HG03095 (cell line): Measurements from ENCODE around the gene PRKG1.
"Not testable (repeated sequence)": the region's sequence is repeated elsewhere in the genome, so short reads cannot be mapped to it uniquely, and the experiment has no call there.

Experiments
- ATAC-seq: cut with Tn5 transposase; IDR thresholded peaks from one replicate; pipeline ENCODE4 v1.9.1; 2021; ENCODE audit warnings: moderate library complexity; ENCODE audit not compliant: unreplicated experiment

PRKG1 gene

DNA sequence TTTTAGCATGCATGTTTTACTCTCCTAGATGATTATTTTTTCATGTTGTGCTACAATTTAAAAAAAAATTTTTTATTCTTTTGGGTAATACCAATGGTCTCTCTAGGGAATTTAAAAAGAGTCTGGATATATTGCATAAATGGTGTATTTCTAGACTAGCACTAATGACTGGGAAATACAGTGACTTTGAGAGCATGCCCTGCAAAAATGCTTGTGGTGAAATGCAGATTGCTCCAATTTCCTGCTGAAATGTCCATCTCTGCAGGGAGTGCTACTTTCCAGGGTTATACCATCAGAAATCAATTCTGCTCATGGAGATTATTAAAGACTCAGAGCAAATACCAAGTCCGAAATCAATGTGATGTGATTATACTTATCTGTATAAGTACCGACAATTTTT, 186.1 kb downstream of the PRKG1 start:
- ATAC-seq = no peak

DNA sequence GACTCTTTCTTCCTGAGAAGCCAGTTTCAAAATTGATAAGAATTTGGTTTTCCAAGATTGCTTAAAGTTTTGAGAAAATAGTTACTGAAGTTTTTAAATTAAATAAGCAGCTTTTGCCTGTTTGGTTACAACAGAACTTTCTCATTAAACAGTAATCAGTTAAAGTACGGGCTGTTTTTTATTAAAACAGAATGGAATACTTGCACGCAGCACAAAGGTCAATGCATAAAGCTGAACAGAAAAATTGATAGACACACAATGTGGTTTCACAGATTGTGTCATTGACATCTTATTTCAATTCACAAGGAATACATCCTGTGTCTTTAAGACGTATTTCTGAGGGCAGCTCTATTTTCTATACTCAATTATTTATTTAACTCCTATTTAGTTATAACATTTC, 192.2 kb downstream of the PRKG1 start:
- ATAC-seq = no peak

GRCh38 chr10:51267980-51268570, 193.8 kb downstream of the PRKG1 start:
- ATAC-seq = not testable (repeated sequence)

- no peak for ATAC-seq
Observed at GRCh38 chr10:51269821-51270220, 195.5 kb downstream of the PRKG1 start.

GRCh38 chr10:51270936-51271530, 196.7 kb downstream of the PRKG1 start:
- no peak for ATAC-seq

DNA sequence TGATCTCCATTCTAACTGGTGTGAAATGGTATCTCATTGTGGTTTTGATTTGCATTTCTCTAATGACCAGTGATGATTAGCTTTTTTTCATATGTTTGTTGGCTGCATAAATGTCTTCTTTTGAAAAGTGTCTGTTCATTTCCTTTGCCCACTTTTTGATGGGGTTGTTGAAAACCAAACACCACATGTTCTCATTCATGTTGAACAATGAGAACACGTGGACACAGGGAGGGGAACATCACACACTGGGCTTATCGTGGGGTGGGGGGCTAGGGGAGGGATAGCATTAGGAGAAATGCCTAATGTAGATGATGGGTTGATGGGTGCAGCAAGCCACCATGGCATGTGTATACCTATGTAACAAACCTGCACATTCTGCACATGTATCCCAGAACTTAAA, 197.8 kb downstream of the PRKG1 start:
- ATAC-seq = not testable (repeated sequence)

- ATAC-seq = no peak
Observed at GRCh38 chr10:51272555-51272954, 198.3 kb downstream of the PRKG1 start.

- no peak for ATAC-seq
Observed at GRCh38 chr10:51273574-51273973, 199.3 kb downstream of the PRKG1 start.

- ATAC-seq = not testable (repeated sequence)
Observed at GRCh38 chr10:51276097-51276496, 201.8 kb downstream of the PRKG1 start.

- ATAC-seq = not testable (repeated sequence)
Observed at GRCh38 chr10:51281387-51281786, 207.1 kb downstream of the PRKG1 start.

- ATAC-seq = no peak
Observed at GRCh38 chr10:51285601-51286000, 211.3 kb downstream of the PRKG1 start.

GRCh38 chr10:51288511-51288910, 214.2 kb downstream of the PRKG1 start:
- no peak for ATAC-seq

GRCh38 chr10:51289519-51289918, 215.2 kb downstream of the PRKG1 start:
- no peak for ATAC-seq

DNA sequence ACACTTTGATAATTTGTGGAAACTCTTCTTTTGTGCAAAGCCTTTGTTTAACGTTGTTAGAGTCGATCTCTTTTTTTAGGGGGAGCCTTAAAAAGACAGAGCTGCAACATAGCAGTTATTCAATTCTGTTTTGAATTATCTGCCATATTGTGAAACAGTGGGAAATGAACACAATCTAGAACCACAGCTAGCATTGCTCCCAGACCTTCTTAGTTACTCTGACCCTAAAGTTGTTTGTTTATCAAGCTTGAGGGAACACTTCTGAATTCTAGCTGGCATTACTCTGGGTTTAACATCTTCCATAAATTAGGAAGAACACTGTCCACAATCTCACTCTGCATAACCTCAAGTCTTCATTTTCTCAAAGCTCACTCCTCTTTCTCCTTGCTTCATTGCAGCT, 217.7 kb downstream of the PRKG1 start:
- no peak for ATAC-seq

- no peak for ATAC-seq
Observed at GRCh38 chr10:51297438-51297837, 223.2 kb downstream of the PRKG1 start.

DNA sequence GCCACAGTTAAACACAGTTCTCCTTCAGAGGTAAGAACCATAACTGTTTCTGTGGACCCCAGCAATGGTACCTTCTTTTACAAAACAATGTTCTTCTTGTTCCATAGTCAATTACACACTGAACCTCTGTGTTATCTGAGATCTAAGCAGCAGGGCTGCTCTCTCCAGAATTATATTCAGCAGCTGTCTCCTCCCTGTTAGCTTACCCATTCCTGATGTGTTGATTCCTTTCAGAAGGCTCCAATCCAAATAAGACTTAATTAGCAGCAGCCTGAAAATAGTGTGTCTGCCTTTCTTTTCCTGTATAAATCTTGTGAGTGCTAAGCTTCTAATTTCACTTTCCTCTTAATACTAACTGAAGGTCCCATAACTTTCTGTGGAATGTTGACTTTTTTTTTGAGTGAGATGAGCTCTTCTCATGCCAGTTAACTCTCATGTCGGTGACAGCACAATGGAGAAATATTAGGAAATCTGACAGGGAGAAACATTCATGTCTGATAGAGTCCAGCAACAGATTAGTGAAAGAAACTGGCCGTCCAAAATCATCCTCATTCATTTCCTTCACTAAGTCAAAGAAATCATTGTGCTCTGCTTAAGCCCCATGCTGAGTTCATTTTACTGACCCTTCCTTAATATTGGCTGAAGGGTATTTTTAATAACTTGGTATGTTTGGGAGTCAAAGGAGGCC, 226.5 kb downstream of the PRKG1 start:
- ATAC-seq = no peak

DNA sequence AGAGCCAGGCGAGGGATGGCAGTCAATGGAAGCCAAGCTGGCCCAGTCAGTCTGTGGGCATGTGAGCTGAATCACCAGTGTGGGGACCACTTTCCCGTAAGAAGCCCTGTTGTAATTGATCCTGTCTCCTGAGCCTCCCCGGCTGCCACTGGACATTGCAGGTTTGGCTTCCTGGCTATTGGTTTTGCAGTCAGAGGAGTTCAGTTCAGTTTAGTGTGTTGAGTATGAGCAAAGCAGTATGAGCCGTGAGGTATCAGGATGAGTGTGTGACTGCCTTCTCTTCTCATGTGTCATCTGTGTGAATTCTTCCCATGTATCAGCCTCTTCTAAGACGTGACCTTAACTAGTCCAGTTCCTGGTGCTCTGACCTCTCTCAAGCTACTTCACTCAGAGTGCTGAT, 227.4 kb downstream of the PRKG1 start:
- no peak for ATAC-seq

GRCh38 chr10:51302316-51302715, 228.0 kb downstream of the PRKG1 start:
- no peak for ATAC-seq

GRCh38 chr10:51308116-51308515, 233.8 kb downstream of the PRKG1 start:
- ATAC-seq = no peak

DNA sequence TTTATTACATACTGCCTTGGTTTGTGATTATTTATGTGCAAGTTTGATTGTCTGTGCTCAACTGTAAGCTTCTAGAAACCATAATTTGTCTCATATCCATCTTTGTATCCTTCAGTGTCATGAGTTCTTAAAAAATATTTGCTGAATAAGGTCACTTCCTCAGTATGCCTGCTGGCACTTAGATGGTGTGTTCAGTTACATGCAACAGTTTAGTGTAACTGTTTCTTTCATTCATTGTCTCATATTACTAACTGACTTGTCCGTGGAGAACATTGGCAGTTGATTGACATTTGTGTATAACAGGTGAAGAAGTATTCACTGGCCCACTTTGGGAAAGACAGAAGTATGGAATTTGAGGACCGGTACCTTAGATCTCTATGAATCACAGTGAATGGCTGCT, 236.9 kb downstream of the PRKG1 start:
- ATAC-seq = no peak

- ATAC-seq = no peak
Observed at GRCh38 chr10:51312817-51313216, 238.5 kb downstream of the PRKG1 start.

DNA sequence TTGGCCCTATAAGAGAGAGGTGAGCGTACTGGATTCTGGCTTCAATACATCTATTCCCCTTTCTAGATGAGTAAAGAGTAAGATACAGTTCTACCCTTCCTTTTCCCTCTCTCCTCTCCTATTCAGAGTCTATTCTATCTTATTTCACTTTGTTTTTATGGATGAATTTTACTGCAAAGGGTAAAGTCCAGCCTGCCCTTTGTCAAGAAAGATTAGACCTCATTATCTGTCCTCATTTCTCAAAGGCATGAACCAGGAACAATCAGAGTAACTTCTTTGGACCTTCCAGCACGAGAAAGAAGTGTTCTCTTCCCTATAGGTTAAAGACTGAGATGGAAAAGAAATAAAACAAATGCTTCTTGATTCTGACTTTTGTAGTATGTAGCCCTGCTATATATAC, 239.0 kb downstream of the PRKG1 start:
- no peak for ATAC-seq
